Measurements from ENCODE around the gene GALE. TPM values are rescaled to one million over a fixed set of nuclear protein-coding genes. Genes with fewer than 3 reads are reported as not detected.

Gene GALE
- total and polyA plus RNA-seq, 2 of the 13 experiments (the other 11 are each of a cell fraction or from before 2014, with no cell fraction given): 85.2 to 88.4 TPM

- TF ChIP-seq ZBTB40 (IDR thresholded peaks at IDR 0.05) (no peak), ZBTB40 (CRISPR knock-in tag; IDR thresholded peaks at IDR 0.05) (peak; percentile 49; the same call in 1 of the 2 replicates), ZNF572 (CRISPR knock-in tag; IDR thresholded peaks at IDR 0.05) (no peak), DPF2 (CRISPR knock-in tag; IDR thresholded peaks at IDR 0.05; ENCODE audit: borderline replicate concordance, low read depth) (no peak), LBX2 (CRISPR knock-in tag; IDR thresholded peaks at IDR 0.05; ENCODE audit: borderline replicate concordance) (no peak; the same call in 1 of the 2 replicates), BCLAF1 (IDR thresholded peaks at IDR 0.05) (no peak), SRF (IDR thresholded peaks at IDR 0.05; ENCODE audit: low read depth, low read length) (no peak), HOXA9 (CRISPR knock-in tag; IDR thresholded peaks at IDR 0.05; ENCODE audit: borderline replicate concordance) (0 out of 2 replicates have a peak, but pooled peaks have one; percentile 44), ZNF350 (CRISPR knock-in tag; IDR thresholded peaks at IDR 0.05; ENCODE audit: borderline replicate concordance, low read depth) (no peak), TGIF2 (CRISPR knock-in tag; IDR thresholded peaks at IDR 0.05) (no peak; the same call in 1 of the 2 replicates), TIGD3 (CRISPR knock-in tag; IDR thresholded peaks at IDR 0.05; ENCODE audit: borderline replicate concordance) (0 out of 2 replicates have a peak, but pooled peaks have one; percentile 69), ZNF460 (CRISPR knock-in tag; IDR thresholded peaks at IDR 0.05; ENCODE audit: borderline replicate concordance) (no peak), ZNF446 (CRISPR knock-in tag; IDR thresholded peaks at IDR 0.05) (0 out of 2 replicates have a peak, but pooled peaks have one; percentile 39), HMG20B (CRISPR knock-in tag; conservative IDR thresholded peaks at IDR 0.05) (no peak)
Measured at GRCh38 chr1:23800400-23801337, at the start of gene GALE (continued).
